ENCODE results near the gene SSTR5. TPM values are rescaled to one million over a fixed set of nuclear protein-coding genes. Genes with fewer than 3 reads are reported as not detected.
A peak's percentile ranks its signal among the peaks of the same experiment; 100 is the strongest.

Gene SSTR5
- total RNA-seq, 1 experiment from 2014 or later, result not detected

- Histone ChIP-seq H3K27me3 (peaks cover 37% of the 10 kb centered on the region), H3K36me3 (no peaks in the 10 kb centered on the region), H3K9me3 (peaks cover 10% of the 10 kb centered on the region), H3K4me3 (no peak overlapping the region)
- DNase-seq, result no peak
These were observed 10.6 kb upstream of the SSTR5 start for GRCh38 chr16:1061769-1062505.

- H3K9me3 ChIP-seq, result peaks cover 10% of the 10 kb centered on the region
- H3K27me3 ChIP-seq, result peaks cover 44% of the 10 kb centered on the region
- no peak overlapping the region for H3K4me3 ChIP-seq
- DNase-seq, result no peak
- no peaks in the 10 kb centered on the region for H3K36me3 ChIP-seq
These were observed 9.7 kb upstream of the SSTR5 start for GRCh38 chr16:1062895-1063294.

- no peaks in the 10 kb centered on the region for H3K36me3 ChIP-seq
- DNase-seq, result no peak
- H3K27me3 ChIP-seq, result peaks cover 52% of the 10 kb centered on the region
- H3K9me3 ChIP-seq, result peaks cover 10% of the 10 kb centered on the region
- no peak overlapping the region for H3K4me3 ChIP-seq
These were observed 8.8 kb upstream of the SSTR5 start for GRCh38 chr16:1063728-1064127.

- Histone ChIP-seq H3K36me3 (no peaks in the 10 kb centered on the region), H3K9me3 (no peaks in the 10 kb centered on the region), H3K27me3 (peaks cover 61% of the 10 kb centered on the region), H3K4me3 (no peak overlapping the region)
- DNase-seq, result no peak
These were observed 6.9 kb upstream of the SSTR5 start for GRCh38 chr16:1065469-1066128.

GRCh38 chr16:1066584-1067172, 5.9 kb upstream of the SSTR5 start:
- H3K36me3 ChIP-seq, result no peaks in the 10 kb centered on the region
- H3K9me3 ChIP-seq, result no peaks in the 10 kb centered on the region
- H3K27me3 ChIP-seq, result peaks cover 72% of the 10 kb centered on the region
- H3K4me3 ChIP-seq, result no peak overlapping the region
- DNase-seq, result no peak

GRCh38 chr16:1067629-1068028, 4.9 kb upstream of the SSTR5 start:
- Histone ChIP-seq H3K9me3 (no peaks in the 10 kb centered on the region), H3K4me3 (no peak overlapping the region), H3K36me3 (no peaks in the 10 kb centered on the region), H3K27me3 (peaks cover 80% of the 10 kb centered on the region)
- no peak for DNase-seq

GRCh38 chr16:1068451-1068850, 4.1 kb upstream of the SSTR5 start:
- DNase-seq, result peak; percentile 39
- Histone ChIP-seq H3K4me3 (no peak overlapping the region), H3K9me3 (no peaks in the 10 kb centered on the region), H3K27me3 (peaks cover 88% of the 10 kb centered on the region), H3K36me3 (no peaks in the 10 kb centered on the region)

GRCh38 chr16:1069154-1069553, 3.4 kb upstream of the SSTR5 start:
- Histone ChIP-seq H3K27me3 (peaks cover 88% of the 10 kb centered on the region), H3K4me3 (no peak overlapping the region), H3K36me3 (no peaks in the 10 kb centered on the region), H3K9me3 (no peaks in the 10 kb centered on the region)
- DNase-seq, result peak; percentile 40

GRCh38 chr16:1070084-1070863, 2.3 kb upstream of the SSTR5 start:
- H3K36me3 ChIP-seq, result no peaks in the 10 kb centered on the region
- no peak overlapping the region for H3K4me3 ChIP-seq
- peaks cover 88% of the 10 kb centered on the region for H3K27me3 ChIP-seq
- H3K9me3 ChIP-seq, result no peaks in the 10 kb centered on the region
- DNase-seq, result no peak

- Histone ChIP-seq H3K4me3 (no peak overlapping the region), H3K27me3 (peaks cover 85% of the 10 kb centered on the region), H3K36me3 (no peaks in the 10 kb centered on the region), H3K9me3 (no peaks in the 10 kb centered on the region)
- DNase-seq, result no peak
These were observed 1.6 kb upstream of the SSTR5 start for GRCh38 chr16:1070864-1071408.

- H3K4me3 ChIP-seq, result no peak overlapping the region
- peaks cover 83% of the 10 kb centered on the region for H3K27me3 ChIP-seq
- H3K36me3 ChIP-seq, result no peaks in the 10 kb centered on the region
- no peak for DNase-seq
- H3K9me3 ChIP-seq, result no peaks in the 10 kb centered on the region
These were observed 854 bp upstream of the SSTR5 start for GRCh38 chr16:1071561-1072225.

GRCh38 chr16:1073262-1073558, 663 bp downstream of the SSTR5 start:
- Histone ChIP-seq H3K36me3 (no peaks in the 10 kb centered on the region), H3K27me3 (peaks cover 83% of the 10 kb centered on the region), H3K9me3 (no peaks in the 10 kb centered on the region), H3K4me3 (no peak overlapping the region)
- no peak for DNase-seq

- Histone ChIP-seq H3K4me3 (no peak overlapping the region), H3K27me3 (peaks cover 82% of the 10 kb centered on the region), H3K9me3 (no peaks in the 10 kb centered on the region), H3K36me3 (no peaks in the 10 kb centered on the region)
- DNase-seq, result no peak
These were observed 1.2 kb downstream of the SSTR5 start for GRCh38 chr16:1073566-1074378.

- Histone ChIP-seq H3K4me3 (no peak overlapping the region), H3K27me3 (peaks cover 80% of the 10 kb centered on the region)
These were observed 1.8 kb downstream of the SSTR5 start for GRCh38 chr16:1074379-1074649.

GRCh38 chr16:1075546-1075945, 3.0 kb downstream of the SSTR5 start:
- H3K36me3 ChIP-seq, result no peaks in the 10 kb centered on the region
- H3K27me3 ChIP-seq, result peaks cover 76% of the 10 kb centered on the region
- H3K4me3 ChIP-seq, result no peak overlapping the region
- no peaks in the 10 kb centered on the region for H3K9me3 ChIP-seq
- no peak for DNase-seq

More at GRCh38 chr16:1074379-1074649, 1.8 kb downstream of the SSTR5 start:
- Histone ChIP-seq H3K9me3 (no peaks in the 10 kb centered on the region), H3K36me3 (no peaks in the 10 kb centered on the region)
- DNase-seq, result no peak

All from MG63 (cell line).